ENCODE results near the gene DHRS3. TPM values are rescaled to one million over a fixed set of nuclear protein-coding genes. Genes with fewer than 3 reads are reported as not detected.
A peak's percentile ranks its signal among the peaks of the same experiment; 100 is the strongest.

DHRS3 gene
- total and polyA plus RNA-seq, 10 donors = 8.9 to 41.0 (median 28.7) TPM

- H3K36me3 ChIP-seq = no peaks in the 10 kb centered on the region
- intact Hi-C loops (cut with DNase I; ENCODE audit: low total_unique reads) = no loop called here
- H3K27me3 ChIP-seq (replicated peaks in 1 of 7) = peaks cover 0 to 4% (median 0%) of the 10 kb centered on the region in 7 donors
- TF ChIP-seq CTCF (IDR thresholded peaks at IDR 0.05 in 8 of 11, conservative IDR thresholded peaks at IDR 0.05 in 3 of 11) (peak in 10 of 11 experiments; percentile 10 to 67 (median 38)), POLR2A (IDR thresholded peaks at IDR 0.05) (no peak), POLR2AphosphoS5 (IDR thresholded peaks at IDR 0.05) (no peak)
- no peak overlapping the region for H3K27ac ChIP-seq
- H3K4me3 ChIP-seq = no peak overlapping the region
- 66 to 70% (median 69%) methylated on average over 8 to 9 of the region's 9 CpGs for WGBS, 5 donors
- H3K4me1 ChIP-seq = peaks cover 38 to 96% (median 69%) of the 10 kb centered on the region in 6 donors
- DNase-seq = no peak
- no peaks in the 10 kb centered on the region for H3K9me3 ChIP-seq
Observed at GRCh38 chr1:12600880-12601633, 17.0 kb downstream of the DHRS3 start.

GRCh38 chr1:12600335-12600734 lies 17.7 kb downstream of the DHRS3 start:
- Histone ChIP-seq H3K27ac (no peak overlapping the region), H3K4me3 (no peak overlapping the region), H3K4me1 (peaks cover 43 to 100% (median 74%) of the 10 kb centered on the region in 6 donors), H3K36me3 (no peaks in the 10 kb centered on the region), H3K27me3 (replicated peaks in 1 of 7) (peaks cover 0 to 11% (median 0%) of the 10 kb centered on the region in 7 donors), H3K9me3 (no peaks in the 10 kb centered on the region)
- DNase-seq = no peak
- 41 to 80% (median 64%) methylated on average over 7 of the region's 7 CpGs for WGBS, 5 donors
- TF ChIP-seq CTCF (IDR thresholded peaks at IDR 0.05 in 8 of 11, conservative IDR thresholded peaks at IDR 0.05 in 3 of 11) = no peak
- TF ChIP-seq POLR2A (IDR thresholded peaks at IDR 0.05) = no peak
- no peak for TF ChIP-seq POLR2AphosphoS5 (IDR thresholded peaks at IDR 0.05)
- intact Hi-C loops (cut with DNase I; ENCODE audit: low total_unique reads) = no loop called here

- WGBS, 5 donors = 71 to 84% (median 82%) methylated on average over 5 of the region's 5 CpGs
- intact Hi-C loops (cut with DNase I; ENCODE audit: low total_unique reads) = loop anchor here (10.0 kb wide), 1 partner anchor 75 kb away; no protein-coding TSS in a partner anchor
- no peaks in the 10 kb centered on the region for H3K9me3 ChIP-seq
- H3K27ac ChIP-seq = peak overlapping the region in 1 of 8 donors; percentile 29
- TF ChIP-seq POLR2AphosphoS5 (IDR thresholded peaks at IDR 0.05) (no peak), POLR2A (IDR thresholded peaks at IDR 0.05) (no peak), CTCF (IDR thresholded peaks at IDR 0.05 in 8 of 11, conservative IDR thresholded peaks at IDR 0.05 in 3 of 11) (no peak)
- no peak for DNase-seq
- H3K36me3 ChIP-seq = no peaks in the 10 kb centered on the region
- H3K4me1 ChIP-seq = peaks cover 47 to 100% (median 76%) of the 10 kb centered on the region in 6 donors
- H3K27me3 ChIP-seq (replicated peaks in 1 of 7) = peaks cover 0 to 18% (median 0%) of the 10 kb centered on the region in 7 donors
- no peak overlapping the region for H3K4me3 ChIP-seq
Observed at GRCh38 chr1:12599657-12600056, 18.4 kb downstream of the DHRS3 start.

- peak overlapping the region in 1 of 8 donors; percentile 29 for H3K27ac ChIP-seq
Observed at GRCh38 chr1:12598974-12599373, 19.0 kb downstream of the DHRS3 start.

More at GRCh38 chr1:12598974-12599373, 19.0 kb downstream of the DHRS3 start:
- intact Hi-C loops (cut with DNase I; ENCODE audit: low total_unique reads) = loop anchor here (10.0 kb wide), 1 partner anchor 74 kb away; no protein-coding TSS in a partner anchor
- Histone ChIP-seq H3K27me3 (replicated peaks in 1 of 7) (peaks cover 0 to 20% (median 0%) of the 10 kb centered on the region in 7 donors), H3K36me3 (no peaks in the 10 kb centered on the region), H3K9me3 (no peaks in the 10 kb centered on the region), H3K4me1 (peaks cover 45 to 100% (median 74%) of the 10 kb centered on the region in 6 donors), H3K4me3 (no peak overlapping the region)
- 58 to 79% (median 75%) methylated on average over 6 of the region's 6 CpGs for WGBS, 5 donors
- no peak for DNase-seq
- peak in 1 of 3 donors; percentile 37 for TF ChIP-seq POLR2AphosphoS5 (IDR thresholded peaks at IDR 0.05)
- TF ChIP-seq POLR2A (IDR thresholded peaks at IDR 0.05) = no peak

Measured in spleen (tissue), 11 donors.